ENCODE data around the gene SHLD1.

Gene SHLD1

GRCh38 chr20:5888041-5888440, 137.8 kb downstream of the SHLD1 start:
- DNase-seq (ENCODE audit: low spot score), result no peak
- no peak for FAIRE-seq

- FAIRE-seq (no peak), DNase-seq (ENCODE audit: low spot score) (no peak)
Observed at GRCh38 chr20:5890773-5891441, 140.7 kb downstream of the SHLD1 start.

GRCh38 chr20:5893052-5893451, 142.9 kb downstream of the SHLD1 start:
- FAIRE-seq (no peak), DNase-seq (ENCODE audit: low spot score) (no peak)

- no peak for FAIRE-seq
- DNase-seq (ENCODE audit: low spot score), result no peak
Observed at GRCh38 chr20:5893621-5894020, 143.4 kb downstream of the SHLD1 start.

GRCh38 chr20:5895626-5896025, 145.4 kb downstream of the SHLD1 start:
- FAIRE-seq, result no peak
- DNase-seq (ENCODE audit: low spot score), result no peak

GRCh38 chr20:5899444-5899843, 149.2 kb downstream of the SHLD1 start:
- FAIRE-seq (no peak), DNase-seq (ENCODE audit: low spot score) (no peak)

- FAIRE-seq (no peak), DNase-seq (ENCODE audit: low spot score) (no peak)
Observed at GRCh38 chr20:5900908-5901307, 150.7 kb downstream of the SHLD1 start.

- DNase-seq (ENCODE audit: low spot score) (no peak), FAIRE-seq (no peak)
Observed at GRCh38 chr20:5908981-5909380, 158.8 kb downstream of the SHLD1 start.

- no peak for DNase-seq (ENCODE audit: low spot score)
- no peak for FAIRE-seq
Observed at GRCh38 chr20:5910186-5910585, 160.0 kb downstream of the SHLD1 start.

GRCh38 chr20:5913166-5913565, 163.0 kb downstream of the SHLD1 start:
- no peak for DNase-seq (ENCODE audit: low spot score)
- no peak for FAIRE-seq
